Ascending aorta (tissue), 2 donors: ENCODE measurements around the gene ZNF565. TPM values are rescaled to one million over a fixed set of nuclear protein-coding genes. Genes with fewer than 3 reads are reported as not detected.
"Not testable (repeated sequence)": the region's sequence is repeated elsewhere in the genome, so short reads cannot be mapped to it uniquely, and the experiment has no call there.

Experiments
- DNase-seq, 2 donors: peaks; one replicate each; pipeline ENCODE4 v3.0.0-alpha.2; 2019; ENCODE audit warnings: low spot score in 2 of 2
- H3K27ac ChIP-seq, 2 donors: fragments of 200-600 bp; sonication (generic); one replicate each; pipeline ENCODE4 v1.5.1; 2016 to 2017; ENCODE audit warnings: mild to moderate bottlenecking in 1 of 2
- H3K27me3 ChIP-seq: fragments of 200-600 bp; sonication (generic); one replicate; pipeline ENCODE4 v1.5.1; 2017
- H3K36me3 ChIP-seq, 2 donors: fragments of 200-600 bp; sonication (generic); one replicate each; pipeline ENCODE4 v1.5.1; 2016
- H3K4me1 ChIP-seq, 2 donors: fragments of 200-600 bp; sonication (generic); one replicate each; pipeline ENCODE4 v1.5.1; 2016 to 2017; ENCODE audit warnings: mild to moderate bottlenecking in 1 of 2
- H3K4me3 ChIP-seq, 2 donors: fragments of 200-600 bp; sonication (generic); one replicate each; pipeline ENCODE4 v1.5.1; 2016 to 2017; ENCODE audit warnings: mild to moderate bottlenecking in 1 of 2
- H3K9me3 ChIP-seq, 2 donors: fragments of 200-600 bp; sonication (generic); one replicate each; pipeline ENCODE4 v1.5.1; 2016
- intact Hi-C: fragments of 100-400 bp; cut with DNase I; formaldehyde crosslinking; loops from one replicate; pipeline ENCODE4 v1.15.1; 2023
- total RNA-seq: library from RNA; depleted of rRNA; stranded (reverse); fragments of >200 nt; gene quantifications from one replicate; pipeline ENCODE4 v1.1.0, GENCODE V29; 2016
- TF ChIP-seq, protein P1 (sequence below), 3 experiments: fragments of 200-600 bp in 2 of 3; fragments of 450-650 bp in 1 of 3; sonication (generic) in 2 of 3; IDR thresholded peaks; one replicate each; pipeline ENCODE4 v1.5.1; 2016 to 2019; ENCODE audit warnings: antibody characterized with exemption in 3 of 3, mild to moderate bottlenecking in 1 of 3, moderate library complexity in 1 of 3

Gene ZNF565
- total RNA-seq, 1 donor from 2014 or later, result 1.9 TPM

DNA sequence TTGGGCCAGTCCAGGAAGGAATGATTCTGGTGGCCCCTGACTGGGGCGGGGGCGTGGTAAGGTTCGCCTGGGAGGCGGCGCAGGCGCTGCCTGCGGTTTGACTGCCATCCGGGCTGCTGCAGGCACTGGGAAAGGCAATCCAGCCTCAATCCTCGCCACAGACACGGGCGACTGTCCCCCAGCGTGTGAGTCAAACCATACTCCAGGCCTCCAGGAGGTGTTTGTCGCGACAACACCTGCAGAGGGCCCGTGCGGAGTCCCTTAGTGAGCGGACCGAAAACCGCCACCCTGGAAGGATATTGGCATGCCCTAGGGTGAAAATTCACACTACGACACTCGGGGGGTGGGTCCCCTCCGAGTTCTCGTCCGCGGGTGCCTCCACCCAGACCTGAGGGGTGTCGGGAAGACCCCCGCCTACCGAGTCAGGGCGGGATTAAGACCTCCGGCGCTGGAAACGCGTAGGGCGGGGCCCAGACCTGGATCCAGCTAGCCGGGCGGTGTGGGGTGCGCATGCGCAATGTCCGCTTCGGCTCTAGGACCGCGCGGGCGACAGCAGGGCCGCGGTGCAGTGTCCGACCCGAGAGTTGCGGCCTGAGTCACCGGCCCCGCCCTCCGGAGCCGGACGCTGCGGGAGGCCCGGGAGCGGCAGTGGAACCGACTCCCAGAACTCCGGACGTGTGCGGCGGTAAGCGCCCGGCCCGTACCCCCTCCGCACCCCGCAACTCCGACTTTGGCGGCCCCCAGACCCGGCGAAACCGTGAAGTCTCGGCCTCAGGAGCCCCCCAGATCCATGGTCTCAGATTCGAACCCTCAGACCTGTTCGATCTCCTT lies 74.8 kb downstream of the ZNF565 start, which contains the start of gene CAPNS1:
CAPNS1 (plus strand) TSS at position 594 of the 831 bp plus-strand sequence. CDS start 946 bp downstream, outside the sequence.
- intact Hi-C loops, result loop anchor here (1.0 kb wide), 2 partner anchors 11 to 12 kb away; no protein-coding TSS in a partner anchor
- Histone ChIP-seq H3K36me3 (peaks cover 27 to 28% of the 10 kb centered on the region in 2 donors), H3K27ac (peak within 1 kb of the TSS; percentile 96 to 97), H3K9me3 (no peaks in the 10 kb centered on the region), H3K4me3 (peak within 1 kb of the TSS; percentile 80 to 82), H3K4me1 (peaks cover 6 to 19% of the 10 kb centered on the region in 2 donors), H3K27me3 (no peaks in the 10 kb centered on the region)
- DNase-seq, result peak; percentile 85 to 99
- TF ChIP-seq, protein P1, sequence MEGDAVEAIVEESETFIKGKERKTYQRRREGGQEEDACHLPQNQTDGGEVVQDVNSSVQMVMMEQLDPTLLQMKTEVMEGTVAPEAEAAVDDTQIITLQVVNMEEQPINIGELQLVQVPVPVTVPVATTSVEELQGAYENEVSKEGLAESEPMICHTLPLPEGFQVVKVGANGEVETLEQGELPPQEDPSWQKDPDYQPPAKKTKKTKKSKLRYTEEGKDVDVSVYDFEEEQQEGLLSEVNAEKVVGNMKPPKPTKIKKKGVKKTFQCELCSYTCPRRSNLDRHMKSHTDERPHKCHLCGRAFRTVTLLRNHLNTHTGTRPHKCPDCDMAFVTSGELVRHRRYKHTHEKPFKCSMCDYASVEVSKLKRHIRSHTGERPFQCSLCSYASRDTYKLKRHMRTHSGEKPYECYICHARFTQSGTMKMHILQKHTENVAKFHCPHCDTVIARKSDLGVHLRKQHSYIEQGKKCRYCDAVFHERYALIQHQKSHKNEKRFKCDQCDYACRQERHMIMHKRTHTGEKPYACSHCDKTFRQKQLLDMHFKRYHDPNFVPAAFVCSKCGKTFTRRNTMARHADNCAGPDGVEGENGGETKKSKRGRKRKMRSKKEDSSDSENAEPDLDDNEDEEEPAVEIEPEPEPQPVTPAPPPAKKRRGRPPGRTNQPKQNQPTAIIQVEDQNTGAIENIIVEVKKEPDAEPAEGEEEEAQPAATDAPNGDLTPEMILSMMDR (IDR thresholded peaks at IDR 0.05), result peak in 1 of 3 experiments; percentile 11

DNA sequence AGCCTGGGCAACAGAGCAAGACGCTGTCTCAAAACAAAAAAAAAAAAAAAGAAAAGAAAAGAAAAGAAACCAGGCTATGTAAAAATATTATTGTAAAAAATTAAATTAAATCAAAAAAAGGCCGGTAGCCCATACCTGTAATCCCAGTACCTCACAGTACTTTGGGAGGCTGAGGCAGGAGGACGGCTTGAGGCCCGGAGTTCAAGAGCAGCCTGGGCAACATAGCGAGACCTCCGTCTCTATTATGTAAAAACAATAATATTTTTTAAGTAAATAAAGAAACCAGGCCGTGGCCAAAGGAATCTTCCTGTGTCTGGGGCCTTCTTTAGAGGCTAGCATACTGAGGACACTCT lies 75.4 kb downstream of the ZNF565 start:
- Histone ChIP-seq H3K9me3 (no peaks in the 10 kb centered on the region), H3K4me1 (peaks cover 6 to 19% of the 10 kb centered on the region in 2 donors), H3K36me3 (peaks cover 21 to 22% of the 10 kb centered on the region in 2 donors), H3K27ac (peak overlapping the region; percentile 96 to 97), H3K4me3 (peak overlapping the region; percentile 80 to 82), H3K27me3 (no peaks in the 10 kb centered on the region)
- no peak for DNase-seq
- intact Hi-C loops, result loop anchor here (1.0 kb wide), 1 partner anchor 11 kb away; no protein-coding TSS in a partner anchor
- TF ChIP-seq, protein P1 (IDR thresholded peaks at IDR 0.05), result no peak

DNA sequence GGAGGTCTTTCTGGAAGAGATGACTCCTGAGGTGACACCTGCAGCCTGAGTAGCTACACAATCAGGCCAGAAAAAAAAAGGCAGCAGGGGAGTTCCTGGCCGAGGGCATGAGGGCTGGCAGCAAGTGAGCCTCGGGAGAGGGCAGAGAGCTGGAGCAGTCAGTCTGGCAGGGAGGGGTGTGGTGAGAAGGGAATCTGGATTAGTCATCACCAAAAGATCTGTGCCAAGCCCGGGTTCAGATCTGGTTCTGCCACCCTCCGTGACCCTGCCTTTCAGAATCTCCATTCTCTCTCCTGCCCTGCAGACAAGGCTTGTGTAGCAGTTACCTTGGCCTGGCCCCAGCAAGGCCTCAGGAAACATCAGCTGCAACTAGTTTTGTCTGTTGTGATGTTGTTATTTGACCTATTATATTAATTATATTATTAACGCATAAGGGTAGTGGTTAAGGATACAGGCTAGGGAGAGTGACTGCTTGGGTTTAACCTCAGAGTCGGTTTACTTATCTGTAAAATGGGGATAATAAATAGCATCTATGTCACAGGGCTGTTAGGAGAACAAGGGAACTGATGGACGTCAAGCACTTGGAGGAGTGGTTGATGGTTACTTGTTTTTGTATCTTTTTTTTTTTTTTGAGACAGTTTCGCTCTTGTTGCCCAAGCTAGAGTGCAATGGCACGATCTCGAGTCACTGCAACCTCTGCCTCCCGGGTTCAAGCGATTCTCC lies 77.3 kb downstream of the ZNF565 start:
- TF ChIP-seq, protein P1 (IDR thresholded peaks at IDR 0.05), result no peak
- Histone ChIP-seq H3K36me3 (peaks cover 3 to 5% of the 10 kb centered on the region in 2 donors), H3K4me1 (peaks cover 6 to 19% of the 10 kb centered on the region in 2 donors), H3K27ac (peak overlapping the region; percentile 76 to 83), H3K4me3 (peak overlapping the region in 1 of 2 donors; percentile 33), H3K27me3 (no peaks in the 10 kb centered on the region), H3K9me3 (no peaks in the 10 kb centered on the region)
- DNase-seq, result peak; percentile 33 to 84
- intact Hi-C loops, result no loop called here

DNA sequence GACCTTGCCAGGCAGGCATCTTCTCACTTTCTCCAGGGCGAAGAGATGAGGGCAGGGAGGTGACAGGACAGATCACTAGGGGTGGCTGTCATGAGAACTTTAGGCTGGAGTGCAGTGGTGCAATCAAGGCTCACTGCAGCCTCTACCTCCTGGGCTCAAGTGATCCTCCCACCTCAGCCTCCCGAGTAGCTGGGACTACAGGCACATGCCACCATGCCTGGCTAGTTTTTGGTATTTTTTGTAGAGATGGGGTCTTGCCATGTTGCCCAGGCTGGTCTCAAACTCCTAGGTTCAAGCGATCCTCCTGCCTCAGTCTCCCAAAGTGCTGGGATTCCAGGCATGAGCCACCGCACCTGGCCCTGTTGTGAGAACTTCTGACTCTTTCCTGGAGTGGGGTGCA lies 79.6 kb downstream of the ZNF565 start:
- H3K9me3 ChIP-seq, H3K27me3 ChIP-seq, intact Hi-C loops, DNase-seq, H3K36me3 ChIP-seq, H3K4me3 ChIP-seq: not testable (repeated sequence)
- Histone ChIP-seq H3K27ac (peak overlapping the region in 1 of 2 donors; percentile 83), H3K4me1 (peaks cover 0 to 13% of the 10 kb centered on the region in 2 donors)

Other genes with a start within 250 kb of the ZNF565 start
- 107 TPM for gene SDHAF1, start 219.5 kb downstream of the ZNF565 start, total RNA-seq
- not detected for gene SYNE4, start 205.9 kb downstream of the ZNF565 start, total RNA-seq
- gene ALKBH6, start 200.5 kb downstream of the ZNF565 start, total RNA-seq, result 35.3 TPM
- 43.2 TPM for gene CLIP3, start 181.8 kb downstream of the ZNF565 start, total RNA-seq
- not detected for gene THAP8, start 160.4 kb downstream of the ZNF565 start, total RNA-seq
- not detected for gene WDR62, start 159.8 kb downstream of the ZNF565 start, total RNA-seq
- gene OVOL3, start 103.5 kb downstream of the ZNF565 start, total RNA-seq, result not detected
- 21.0 TPM for gene POLR2I, start 99.8 kb downstream of the ZNF565 start, total RNA-seq
- gene TBCB, start 99.2 kb downstream of the ZNF565 start, total RNA-seq, result 129 TPM
- 168 TPM for gene CAPNS1, start 74.6 kb downstream of the ZNF565 start, total RNA-seq
- 51.2 TPM for gene COX7A1, start 62.2 kb downstream of the ZNF565 start, total RNA-seq
- gene ZNF146, start 441 bp upstream of the ZNF565 start, total RNA-seq, result 21.2 TPM
- gene ZFP14, start 164.5 kb upstream of the ZNF565 start, total RNA-seq, result 1.2 TPM
- 1.3 TPM for gene ZFP82, start 204.0 kb upstream of the ZNF565 start, total RNA-seq